Activated naive CD4-positive, alpha-beta T cell treated with Interleukin-2 at 50 U/mL for 16 hours (primary cell): ENCODE data around the gene S100A13.
"Not testable (repeated sequence)": the region's sequence is repeated elsewhere in the genome, so short reads cannot be mapped to it uniquely, and the experiment has no call there.

Source experiments
- DNase-seq: peaks from one replicate; pipeline ENCODE4 v3.0.0-alpha.2; 2020

The S100A13 gene

GRCh38 chr1:153626904-153627714 lies at the start of gene S100A13:
Gene S100A13, minus strand, starts transcription at chr1:153627505. Its CDS starts 1,033 bp downstream, at chr1:153626472.
- no peak for DNase-seq

- DNase-seq, result no peak
Observed at GRCh38 chr1:153673511-153673910, 46.2 kb upstream of the S100A13 start.

DNA sequence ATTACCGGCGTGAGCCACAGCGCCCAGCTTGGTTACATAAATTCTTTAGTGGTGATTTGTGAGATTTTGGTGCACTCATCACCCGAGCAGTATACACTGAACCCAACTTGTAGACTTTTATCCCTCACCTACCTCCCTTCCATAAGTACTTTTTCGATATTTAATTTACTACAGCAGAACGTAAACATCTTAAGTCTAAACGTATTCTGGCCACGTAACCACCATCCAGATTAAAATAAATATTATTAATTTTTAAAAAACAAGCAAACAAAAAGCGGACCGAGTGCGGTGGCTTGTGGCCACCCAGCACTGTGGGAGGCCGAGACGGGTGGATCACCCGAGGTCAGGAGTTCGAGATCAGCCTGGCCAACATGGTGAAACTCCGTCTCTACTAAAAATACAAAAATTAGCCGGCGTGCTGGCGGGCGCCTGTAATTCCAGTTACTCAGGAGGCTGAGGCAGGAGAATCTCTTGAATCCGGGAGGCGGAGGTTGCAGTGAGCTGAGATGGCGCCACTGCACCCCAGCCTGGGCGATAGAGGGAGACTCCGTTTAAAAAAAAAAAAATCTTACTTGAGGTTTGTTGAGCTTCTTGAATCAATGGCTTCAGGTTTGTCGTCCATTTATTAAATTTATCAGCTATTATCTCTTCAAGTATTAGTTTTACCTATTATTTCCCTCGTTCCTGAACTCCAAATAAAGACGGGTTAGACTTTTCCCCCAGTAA lies 44.5 kb upstream of the S100A13 start:
- DNase-seq, result peak; percentile 59

GRCh38 chr1:153670859-153671627 lies 43.7 kb upstream of the S100A13 start, which contains the start of gene ILF2:
Gene ILF2, minus strand, starts transcription at chr1:153670993. Its CDS starts 71 bp downstream, at chr1:153670922.
- peak; percentile 97 for DNase-seq

DNA sequence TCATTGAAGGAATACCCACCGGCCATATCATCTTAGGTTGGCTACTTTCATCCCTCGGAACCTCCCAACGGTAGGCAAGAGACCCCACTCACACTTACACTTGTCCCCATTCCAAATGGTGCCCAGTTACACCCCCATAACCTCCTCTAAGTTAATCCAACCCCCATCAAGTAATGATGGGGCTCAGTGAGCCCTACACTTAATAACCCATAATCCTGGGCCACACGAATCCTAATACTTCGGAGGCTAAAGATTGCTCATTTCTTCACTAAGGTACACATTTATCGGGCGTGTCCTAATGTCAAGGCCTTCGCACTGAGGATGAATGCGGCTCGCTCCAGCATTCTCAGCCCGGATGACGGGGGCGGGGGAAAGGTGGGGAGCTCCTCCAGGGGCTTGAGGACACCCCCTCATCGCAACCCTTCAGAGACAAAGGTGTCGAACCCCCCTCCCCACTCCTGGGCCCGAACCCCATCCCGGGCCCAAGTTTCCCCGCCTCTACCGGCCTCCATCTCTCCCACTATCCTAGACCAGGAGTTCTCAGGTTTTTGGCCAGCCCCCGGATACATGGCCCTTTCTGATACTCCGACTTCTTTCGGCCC lies 43.1 kb upstream of the S100A13 start:
- DNase-seq, result peak; percentile 46

DNA sequence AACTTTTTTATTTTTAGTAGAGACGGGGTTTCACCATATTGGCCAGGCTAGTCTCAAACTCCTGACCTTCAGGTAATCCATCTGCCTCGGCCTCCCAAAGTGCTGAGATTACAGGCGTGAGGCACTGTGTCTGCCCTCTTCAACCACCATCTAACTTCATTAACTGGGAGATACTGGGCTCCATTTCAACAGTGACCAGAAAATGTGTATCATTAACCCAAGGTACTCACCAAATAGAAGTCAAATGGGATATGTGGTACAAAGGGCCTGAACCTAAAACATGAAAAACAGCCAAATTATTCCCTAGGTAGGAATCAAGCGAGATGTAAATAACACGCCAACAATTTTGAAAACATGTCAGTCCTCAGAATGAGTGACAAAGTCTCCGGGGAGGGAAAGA lies 42.3 kb upstream of the S100A13 start:
- no peak for DNase-seq

GRCh38 chr1:153668672-153669071 lies 41.4 kb upstream of the S100A13 start:
- DNase-seq, result not testable (repeated sequence)

DNA sequence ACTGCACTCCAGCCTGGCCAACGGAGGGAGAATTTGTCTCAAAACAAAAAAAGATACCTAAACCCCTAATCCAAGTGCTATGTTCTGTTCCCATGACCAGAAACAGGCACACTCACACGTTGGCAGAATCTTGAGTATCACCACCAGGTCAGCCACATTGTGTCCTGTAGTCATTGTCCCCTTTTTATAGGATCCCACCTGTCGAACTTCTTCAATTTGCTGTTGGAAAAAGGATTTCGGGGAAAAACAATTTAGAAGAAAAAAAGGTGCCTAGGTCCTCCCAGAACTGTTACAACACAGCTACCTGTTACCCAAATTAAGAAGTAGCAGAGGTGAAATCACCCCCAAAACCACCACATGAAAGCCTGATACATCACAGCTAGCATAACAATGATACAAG lies 40.1 kb upstream of the S100A13 start:
- no peak for DNase-seq

- no peak for DNase-seq
Observed at GRCh38 chr1:153663211-153663610, 35.9 kb upstream of the S100A13 start.

DNA sequence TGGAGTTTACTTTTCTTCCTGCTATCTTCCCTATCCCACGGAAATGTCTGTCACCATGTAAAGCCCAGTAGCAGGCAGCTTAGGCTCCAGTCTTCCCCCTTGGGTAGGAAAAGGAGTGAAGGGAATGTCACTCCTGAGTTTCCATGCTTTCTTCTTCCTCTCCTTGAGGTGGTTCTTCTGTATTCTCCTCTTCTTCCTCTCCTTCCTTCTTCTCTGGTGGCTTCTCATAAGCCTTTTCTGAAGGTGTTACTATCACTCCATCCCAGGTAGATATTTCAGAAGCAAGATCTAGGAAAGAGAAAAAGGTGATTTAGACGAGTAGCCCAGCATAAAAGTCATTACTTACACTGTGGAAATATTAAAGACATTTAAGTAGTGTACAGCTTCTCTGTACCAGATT lies 35.0 kb upstream of the S100A13 start:
- no peak for DNase-seq

DNA sequence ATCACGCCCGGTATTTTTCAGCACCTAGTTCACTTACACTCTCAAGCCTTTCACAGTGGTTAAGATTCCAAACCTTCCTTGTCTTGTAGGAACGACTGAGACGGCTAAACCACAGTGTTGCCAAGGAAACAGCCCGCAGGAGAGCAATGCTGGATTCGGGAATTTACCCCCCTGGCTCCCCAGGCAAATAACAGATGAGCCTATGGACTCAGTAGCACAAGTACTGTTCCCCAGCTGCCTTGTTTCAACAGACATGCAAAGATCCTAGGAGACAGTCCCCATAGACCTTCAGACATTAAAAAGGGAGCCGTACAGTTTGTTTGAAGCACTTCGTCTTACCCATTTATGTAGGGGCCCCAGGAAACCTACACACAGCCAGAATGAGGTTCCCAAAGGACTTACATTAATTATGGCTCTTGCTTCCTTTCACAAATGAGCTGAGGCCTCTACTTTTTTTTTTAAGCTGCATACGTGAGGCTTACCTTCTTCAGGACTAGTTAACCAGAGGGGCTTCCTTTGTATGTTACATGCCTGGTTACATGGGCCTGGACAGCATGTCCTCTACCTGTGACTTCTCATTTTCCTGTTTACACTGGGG lies 33.9 kb upstream of the S100A13 start:
- no peak for DNase-seq

DNA sequence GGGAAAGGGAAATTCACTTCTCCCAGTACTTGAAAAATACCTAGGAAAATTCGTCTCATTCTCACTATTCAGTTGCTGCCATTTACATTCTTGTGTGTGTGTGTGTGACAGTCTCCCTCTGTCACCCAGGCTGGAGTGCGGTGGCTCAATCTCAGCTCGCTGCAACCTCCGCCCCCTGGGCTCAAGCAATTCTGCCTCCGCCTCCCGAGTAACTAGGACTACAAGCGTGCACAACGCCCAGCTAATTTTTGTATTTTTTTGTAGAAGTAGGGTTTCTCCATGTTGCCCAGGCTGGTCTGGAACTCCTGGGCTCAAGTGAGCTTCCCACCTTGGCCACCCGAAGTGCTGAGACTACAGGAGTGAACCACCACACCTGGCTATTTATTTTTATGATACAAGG lies 32.4 kb upstream of the S100A13 start:
- DNase-seq, result no peak

DNA sequence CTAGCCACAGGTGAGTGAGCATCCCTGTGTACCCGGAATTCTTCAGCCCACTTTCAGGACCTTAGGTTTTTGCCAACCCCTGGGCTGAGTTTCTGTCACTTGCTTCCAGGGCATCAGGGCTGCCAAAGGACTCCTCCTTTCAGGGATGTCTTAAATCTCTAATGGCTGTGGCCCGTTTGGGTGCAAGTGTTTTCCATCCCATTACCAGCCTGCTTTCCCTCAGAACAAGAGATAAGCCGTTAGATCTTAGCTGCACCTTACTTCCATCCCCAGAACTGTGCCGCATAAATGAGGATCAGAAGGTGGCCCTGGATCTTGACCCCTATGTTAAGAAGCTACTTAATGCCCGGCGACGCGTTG lies 31.9 kb upstream of the S100A13 start:
- no peak for DNase-seq

DNA sequence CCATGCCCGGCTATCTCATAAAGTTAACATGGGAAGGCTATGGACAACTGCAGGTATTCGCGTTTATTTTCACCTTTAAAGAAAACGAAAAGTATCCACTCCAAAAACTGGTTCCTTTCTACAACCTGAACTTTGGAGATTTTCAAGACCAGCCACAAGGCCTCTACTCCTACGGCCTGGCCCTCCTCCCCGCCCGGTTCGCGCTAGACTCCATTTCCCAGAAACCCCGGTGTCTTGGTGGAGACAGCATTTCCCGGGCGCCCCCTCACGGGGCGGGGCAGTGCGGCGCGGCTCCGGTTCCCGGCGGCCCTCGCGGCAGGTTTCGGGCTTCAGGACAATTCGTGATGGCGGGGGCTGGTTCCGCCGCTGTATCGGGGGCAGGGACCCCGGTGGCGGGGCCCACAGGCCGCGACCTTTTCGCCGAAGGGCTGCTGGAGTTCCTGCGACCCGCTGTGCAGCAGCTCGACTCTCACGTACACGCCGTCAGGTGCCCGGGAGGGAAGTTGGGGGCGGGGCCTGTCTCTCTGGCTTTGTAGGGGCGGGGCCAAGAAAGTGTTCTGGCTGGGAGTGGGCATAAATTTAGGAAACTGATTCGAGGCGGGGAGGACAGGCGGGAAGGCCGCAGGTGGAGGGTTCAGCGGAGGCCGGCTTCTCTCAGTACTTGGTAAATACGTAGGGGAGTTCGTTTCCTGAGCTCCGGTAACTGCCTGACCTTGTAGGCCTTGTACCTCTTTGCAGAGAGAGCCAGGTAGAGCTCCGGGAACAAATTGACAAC lies 31.3 kb upstream of the S100A13 start, which contains the start of gene SNAPIN:
Gene SNAPIN, plus strand, starts transcription at position 304 of the 775 bp plus-strand sequence. Its CDS starts 41 bp downstream, at position 345.
- DNase-seq, result peak; percentile 94

DNA sequence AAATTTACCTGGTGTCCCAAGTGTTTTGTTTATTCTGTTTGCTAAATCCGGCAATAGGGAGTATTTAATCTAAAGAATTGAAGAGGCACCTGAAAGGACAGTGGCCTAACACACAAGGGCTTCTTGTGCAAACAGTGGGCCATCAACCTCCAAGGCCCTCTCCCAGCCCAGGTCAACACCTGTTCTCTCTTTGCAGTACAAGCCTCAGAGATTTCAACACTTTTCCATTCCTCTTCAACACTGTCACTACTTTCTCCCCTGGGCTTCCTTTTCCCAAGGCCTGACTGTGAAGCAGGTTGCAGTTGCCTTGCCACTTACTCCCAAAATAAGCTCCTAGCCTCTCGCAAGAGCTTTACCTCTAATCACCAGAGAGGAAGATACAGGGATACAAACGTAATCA lies 28.0 kb upstream of the S100A13 start:
- no peak for DNase-seq

GRCh38 chr1:153652805-153653500 lies 25.6 kb upstream of the S100A13 start:
- no peak for DNase-seq

GRCh38 chr1:153651771-153652170 lies 24.5 kb upstream of the S100A13 start:
- no peak for DNase-seq

GRCh38 chr1:153649863-153650235 lies 22.5 kb upstream of the S100A13 start:
- DNase-seq, result no peak

DNA sequence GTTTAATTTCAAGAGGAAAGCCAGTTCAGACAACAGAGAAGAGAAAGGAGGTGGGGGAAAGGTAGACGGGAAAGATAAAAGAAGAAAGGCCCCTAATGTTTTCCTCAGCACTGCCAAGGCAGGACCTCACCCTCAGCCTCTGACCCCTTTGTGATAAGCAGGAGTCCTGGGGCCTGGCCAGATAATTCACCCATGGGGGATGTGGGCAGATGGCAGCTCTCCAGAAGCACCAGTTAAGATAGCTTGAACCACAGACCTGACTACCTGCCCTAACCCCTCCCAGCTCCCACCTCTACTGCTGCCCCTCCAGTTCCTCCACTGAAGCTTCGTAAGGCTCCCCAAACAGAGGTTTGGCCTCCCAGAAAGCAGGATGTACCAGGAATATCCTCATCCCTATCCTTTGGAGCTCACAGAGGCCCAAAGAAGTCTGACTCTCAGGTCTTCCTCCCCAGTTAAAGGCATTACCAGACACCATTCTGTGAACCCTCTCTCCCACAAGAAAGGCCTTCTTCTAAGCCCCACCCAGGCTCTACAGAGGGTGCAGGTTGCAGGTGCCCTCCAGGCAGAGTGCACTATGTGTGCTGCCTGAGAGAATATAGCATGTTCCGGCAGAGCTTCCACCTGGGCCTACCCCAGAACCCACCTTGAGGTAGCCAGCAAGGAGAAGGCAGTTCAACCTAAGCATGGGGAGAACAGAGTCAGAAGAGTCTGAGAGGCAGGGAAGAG lies 22.0 kb upstream of the S100A13 start:
- DNase-seq, result no peak

DNA sequence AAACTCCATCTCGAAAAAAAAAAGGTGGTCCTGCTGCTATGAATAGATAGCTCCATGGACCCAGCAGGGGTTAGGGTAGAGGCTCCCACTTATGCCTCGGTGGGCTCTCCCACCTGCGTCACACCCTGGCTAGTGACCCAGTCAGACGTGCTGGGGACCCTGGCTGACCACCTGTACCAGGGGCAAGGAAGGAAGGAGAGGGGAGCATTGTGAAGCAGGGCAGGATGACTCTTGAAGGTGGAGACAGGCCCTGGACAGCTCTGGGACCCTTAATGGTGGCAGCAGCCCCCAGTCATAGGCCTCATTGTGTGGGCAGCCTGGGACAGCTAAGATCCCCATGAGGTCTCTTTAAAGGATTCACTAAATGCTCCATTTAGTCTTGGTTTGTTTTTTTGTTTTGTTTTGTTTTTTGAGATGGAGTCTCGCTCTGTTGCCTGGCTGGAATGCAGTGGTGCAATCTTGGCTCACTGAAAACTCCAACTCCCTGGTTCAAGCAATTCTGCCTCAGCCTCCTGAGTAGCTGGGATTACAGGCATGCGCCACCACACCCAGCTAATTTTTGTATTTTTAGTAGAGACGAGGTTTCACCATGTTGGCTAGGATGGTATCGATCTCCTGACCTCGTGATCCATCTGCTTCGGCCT lies 20.8 kb upstream of the S100A13 start:
- no peak for DNase-seq
